Pancreas (tissue), 10 donors: ENCODE results near the gene RASIP1. TPM values are rescaled to one million over a fixed set of nuclear protein-coding genes. Genes with fewer than 3 reads are reported as not detected.
"Not testable (repeated sequence)": the region's sequence is repeated elsewhere in the genome, so short reads cannot be mapped to it uniquely, and the experiment has no call there.

Experiments
- ATAC-seq, 4 donors: fragments of 200-7000 bp; cut with Tn5 transposase; one replicate each; pipeline versions ENCODE4 v1.8.0 to v1.9.1; 2020; ENCODE audit warnings: mild to moderate bottlenecking in 4 of 4, moderate library complexity in 4 of 4
- DNase-seq, 6 donors: peaks; one replicate each; pipeline ENCODE4 v3.0.0-alpha.2; 2020
- FAIRE-seq: peaks from 2 replicates; lab custom pipeline; 2012; peaks lifted over from hg19 to GRCh38; lab: Jason Lieb, UNC
- H3K27ac ChIP-seq, 4 donors: fragments of 200-600 bp; sonication (generic); 1 replicate in 3 of 4; 2 replicates in 1 of 4; pipeline versions ENCODE4 v1.5.0 to v1.8.0; 2020
- H3K27me3 ChIP-seq, 4 donors: fragments of 200-600 bp; one replicate each; pipeline ENCODE4 v1.8.0; 2021
- H3K36me3 ChIP-seq, 3 donors: fragments of 200-600 bp; sonication (generic) in 1 of 3; one replicate each; pipeline versions ENCODE4 v1.5.0 to v1.8.0; 2020 to 2021
- H3K4me1 ChIP-seq, 3 donors: fragments of 200-600 bp; one replicate each; pipeline ENCODE4 v1.8.0; 2021
- H3K4me3 ChIP-seq, 4 donors: fragments of 200-600 bp; sonication (generic) in 2 of 4; one replicate each; pipeline versions ENCODE4 v1.5.0 to v1.8.0; 2020 to 2021
- H3K9me3 ChIP-seq, 4 donors: fragments of 200-600 bp; one replicate each; pipeline ENCODE4 v1.8.0; 2021
- WGBS, 2 donors: extraction: QIAGEN DNeasy Blood & Tissue Kit; methylation state at CpG; one replicate each; pipeline ENCODE4 v1.1.7; 2013; 5-methylcytosine and 5-hydroxymethylcytosine counted together
- intact Hi-C, 3 donors: fragments of 100-400 bp; cut with DNase I; formaldehyde crosslinking; loops; one replicate each; pipeline versions ENCODE4 v1.11.1 to v1.14.2; 2022
- polyA plus RNA-seq, 2 donors: library from polyadenylated mRNA; stranded (reverse); fragments of 200-250 nt; gene quantifications; one replicate each; pipeline ENCODE4 v1.2.3, GENCODE V29; 2013
- total RNA-seq, 6 donors: library from RNA; stranded (reverse); fragmentation: NEBNext Ultra II Directional in 4 of 6; extraction: Animal tissue kit (Norgen Biotek cat#: 25700) in 4 of 6; gene quantifications; one replicate each; pipeline versions ENCODE4 v1.2.1 to v1.2.4, GENCODE V29; 2021 to 2023
- TF ChIP-seq, protein P1 (sequence below), 4 donors: fragments of 200-600 bp; sonication (generic) in 3 of 4; IDR thresholded peaks; one replicate each; pipeline versions ENCODE4 v1.5.0 to v1.8.0; 2021; ENCODE audit warnings: antibody characterized with exemption in 4 of 4
- donor health status: healthy with polysubstance abuse.
- donor health status: DM: no; HTN: no; CAD: no; lungs with moderate emphysema.
- donor health status: DM: no; HTN: no; CAD: no.
- donor health status: control.
- donor health status: control.
- donor health status: Bipolar disorder and iron deficiency.
- donor health status: DM: yes; HTN: yes; CAD: no.
- donor health status: DM: no; HTN: no; CAD: no.
- donor health status: DM: no; HTN: no; CAD: no.
- donor health status: DM: yes; HTN: yes; CAD: no.

Gene RASIP1
- total and polyA plus RNA-seq, 8 donors, result 5.3 to 40.9 (median 7.7) TPM

DNA sequence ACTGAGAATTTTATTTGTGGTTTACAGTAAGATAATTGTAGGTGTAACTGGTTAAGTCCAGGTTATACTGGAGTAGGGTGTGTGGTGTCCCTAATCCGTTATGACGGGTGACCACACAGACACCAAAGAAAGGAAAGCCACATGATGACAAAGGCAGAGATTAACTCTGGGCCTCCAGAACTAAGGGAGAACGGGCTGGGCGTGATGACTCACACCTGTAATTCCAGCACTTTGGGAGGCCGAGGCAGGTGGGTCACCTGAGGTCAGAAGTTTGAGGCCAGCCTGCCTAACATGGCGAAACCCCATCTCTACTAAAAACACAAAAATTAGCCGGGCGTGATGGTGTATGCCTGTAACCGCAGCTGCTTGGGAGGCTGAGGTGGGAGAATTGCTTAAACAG is 54.8 kb downstream of the RASIP1 start:
- FAIRE-seq (no peak), ATAC-seq (no peak), DNase-seq (no peak)
- WGBS, 2 donors, result 89% methylated on average over 9 of the region's 9 CpGs
- Histone ChIP-seq H3K36me3 (no peaks in the 10 kb centered on the region), H3K9me3 (no peaks in the 10 kb centered on the region), H3K4me3 (no peak overlapping the region), H3K27me3 (no peaks in the 10 kb centered on the region), H3K4me1 (peaks cover 0 to 4% (median 0%) of the 10 kb centered on the region in 3 donors), H3K27ac (no peak overlapping the region)
- TF ChIP-seq, protein P1, sequence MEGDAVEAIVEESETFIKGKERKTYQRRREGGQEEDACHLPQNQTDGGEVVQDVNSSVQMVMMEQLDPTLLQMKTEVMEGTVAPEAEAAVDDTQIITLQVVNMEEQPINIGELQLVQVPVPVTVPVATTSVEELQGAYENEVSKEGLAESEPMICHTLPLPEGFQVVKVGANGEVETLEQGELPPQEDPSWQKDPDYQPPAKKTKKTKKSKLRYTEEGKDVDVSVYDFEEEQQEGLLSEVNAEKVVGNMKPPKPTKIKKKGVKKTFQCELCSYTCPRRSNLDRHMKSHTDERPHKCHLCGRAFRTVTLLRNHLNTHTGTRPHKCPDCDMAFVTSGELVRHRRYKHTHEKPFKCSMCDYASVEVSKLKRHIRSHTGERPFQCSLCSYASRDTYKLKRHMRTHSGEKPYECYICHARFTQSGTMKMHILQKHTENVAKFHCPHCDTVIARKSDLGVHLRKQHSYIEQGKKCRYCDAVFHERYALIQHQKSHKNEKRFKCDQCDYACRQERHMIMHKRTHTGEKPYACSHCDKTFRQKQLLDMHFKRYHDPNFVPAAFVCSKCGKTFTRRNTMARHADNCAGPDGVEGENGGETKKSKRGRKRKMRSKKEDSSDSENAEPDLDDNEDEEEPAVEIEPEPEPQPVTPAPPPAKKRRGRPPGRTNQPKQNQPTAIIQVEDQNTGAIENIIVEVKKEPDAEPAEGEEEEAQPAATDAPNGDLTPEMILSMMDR (IDR thresholded peaks at IDR 0.05), result no peak
- intact Hi-C loops, result no loop called here

GRCh38 chr19:48683349-48683748 is 57.1 kb downstream of the RASIP1 start:
- Histone ChIP-seq H3K9me3 (no peaks in the 10 kb centered on the region), H3K27me3 (no peaks in the 10 kb centered on the region), H3K4me3 (no peak overlapping the region), H3K27ac (no peak overlapping the region), H3K36me3 (no peaks in the 10 kb centered on the region), H3K4me1 (peaks cover 0 to 9% (median 5%) of the 10 kb centered on the region in 3 donors)
- DNase-seq (no peak), FAIRE-seq (no peak), ATAC-seq (no peak)
- 82 to 85% methylated on average over 10 to 11 of the region's 11 CpGs for WGBS, 2 donors
- TF ChIP-seq, protein P1 (IDR thresholded peaks at IDR 0.05), result no peak
- intact Hi-C loops, result no loop called here

GRCh38 chr19:48681127-48681470 is 59.3 kb downstream of the RASIP1 start:
- peaks cover 0 to 9% (median 5%) of the 10 kb centered on the region in 3 donors for H3K4me1 ChIP-seq
- 75 to 90% methylated on average over 7 of the region's 7 CpGs for WGBS, 2 donors
- TF ChIP-seq, protein P1 (IDR thresholded peaks at IDR 0.05), result no peak
- no peak overlapping the region for H3K4me3 ChIP-seq
- ATAC-seq, result no peak
- no peaks in the 10 kb centered on the region for H3K9me3 ChIP-seq
- H3K27me3 ChIP-seq, result no peaks in the 10 kb centered on the region
- DNase-seq, result no peak
- H3K36me3 ChIP-seq, result no peaks in the 10 kb centered on the region
- no peak overlapping the region for H3K27ac ChIP-seq
- no peak for FAIRE-seq
- intact Hi-C loops, result no loop called here

DNA sequence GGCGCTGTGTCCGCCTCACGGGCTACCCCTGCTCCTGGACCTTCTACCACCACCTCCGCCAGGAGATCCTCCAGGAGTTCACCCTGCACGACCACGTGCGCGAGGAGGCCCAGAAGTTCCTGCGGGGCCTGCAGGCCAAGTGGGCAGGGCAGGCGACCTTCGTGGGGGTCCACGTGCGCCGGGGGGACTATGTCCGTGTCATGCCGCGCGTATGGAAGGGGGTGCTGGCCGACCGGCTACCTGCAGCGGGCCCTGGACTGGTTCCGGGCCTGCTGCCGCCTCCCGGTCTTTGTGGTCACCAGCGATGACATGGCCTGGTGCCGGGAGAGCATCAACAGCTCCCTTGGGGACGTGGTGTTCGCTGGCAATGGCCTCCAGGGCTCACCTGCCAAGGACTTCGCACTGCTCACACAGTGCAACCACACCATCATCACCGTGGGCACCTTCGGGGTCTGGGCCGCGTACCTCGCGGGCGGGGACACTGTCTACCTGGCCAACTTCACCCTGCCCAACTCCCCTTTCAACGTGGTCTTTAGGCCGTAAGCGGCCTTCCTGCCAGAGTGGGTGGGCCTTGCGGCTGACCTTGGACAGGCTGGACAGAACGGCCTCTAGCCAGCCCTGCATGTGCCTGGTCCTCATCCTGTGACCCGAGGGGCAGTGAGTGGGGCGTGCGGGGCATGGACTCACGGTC is 59.8 kb downstream of the RASIP1 start:
- no peaks in the 10 kb centered on the region for H3K27me3 ChIP-seq
- intact Hi-C loops, result no loop called here
- H3K9me3 ChIP-seq, result no peaks in the 10 kb centered on the region
- no peak overlapping the region for H3K27ac ChIP-seq
- H3K4me3 ChIP-seq, result no peak overlapping the region
- TF ChIP-seq, protein P1 (IDR thresholded peaks at IDR 0.05), result no peak
- no peaks in the 10 kb centered on the region for H3K36me3 ChIP-seq
- DNase-seq, result no peak
- 92% methylated on average over 45 of the region's 45 CpGs for WGBS, 2 donors
- no peak for FAIRE-seq
- no peak for ATAC-seq
- peaks cover 0 to 9% (median 5%) of the 10 kb centered on the region in 3 donors for H3K4me1 ChIP-seq

DNA sequence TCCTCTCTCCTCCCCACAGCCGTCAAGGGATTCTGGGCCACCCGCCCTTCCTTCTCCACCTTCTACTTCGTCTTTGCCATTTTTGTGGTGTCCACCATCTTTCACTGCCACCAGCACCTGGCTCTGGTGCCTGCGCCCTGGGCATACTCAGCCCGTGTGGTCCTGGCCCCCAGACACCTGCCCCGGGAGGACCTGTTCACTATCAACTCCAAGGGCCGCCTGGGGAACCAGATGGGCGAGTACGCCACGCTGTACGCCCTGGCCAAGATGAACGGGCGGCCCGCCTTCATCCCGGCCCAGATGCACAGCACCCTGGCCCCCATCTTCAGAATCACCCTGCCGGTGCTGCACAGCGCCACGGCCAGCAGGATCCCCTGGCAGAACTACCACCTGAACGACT is 60.4 kb downstream of the RASIP1 start:
- 95 to 97% methylated on average over 15 to 18 of the region's 19 CpGs for WGBS, 2 donors
- H3K9me3 ChIP-seq, ATAC-seq, H3K27me3 ChIP-seq, H3K4me1 ChIP-seq, H3K4me3 ChIP-seq, FAIRE-seq, H3K27ac ChIP-seq, intact Hi-C loops, H3K36me3 ChIP-seq, DNase-seq: not testable (repeated sequence)
